BJ (cell line): ENCODE measurements around the gene PPP2R5C. TPM values are rescaled to one million over a fixed set of nuclear protein-coding genes. Genes with fewer than 3 reads are reported as not detected.

Experiments
- CTCF ChIA-PET: fragments of 350-600 bp; formaldehyde crosslinking; extraction: SDS; loops from one replicate; lab custom pipeline; 2021; ENCODE audit warnings: antibody characterized with exemption, inconsistent platforms; lab: Yijun Ruan, JAX
- POLR2A ChIA-PET: fragments of 300-600 bp; sonication (Branson Sonifier 250); formaldehyde crosslinking; extraction: SDS; loops from one replicate; lab custom pipeline; 2021; ENCODE audit warnings: antibody characterized with exemption; lab: Charles Lee
- DNase-seq: peaks from one replicate; pipeline ENCODE4 v3.0.0-alpha.2; 2011; ENCODE audit warnings: low read depth
- H3K27me3 ChIP-seq: 2 replicates; pipeline ENCODE4 v1.6.0; 2011; ENCODE audit warnings: low read length; ENCODE audit not compliant: control insufficient read depth, insufficient read depth
- H3K36me3 ChIP-seq: 2 replicates; pipeline ENCODE4 v1.5.1; 2011; ENCODE audit warnings: low read length; ENCODE audit not compliant: control insufficient read depth, insufficient read depth
- H3K4me3 ChIP-seq: 2 replicates; pipeline ENCODE4 v1.5.1; 2011; ENCODE audit warnings: low read depth, mild to moderate bottlenecking, control low read depth, low read length
- CTCF ChIP-seq: IDR thresholded peaks from 2 replicates; pipeline ENCODE4 v1.5.1; 2011; ENCODE audit warnings: low read depth, mild to moderate bottlenecking, control low read depth, inconsistent platforms, low read length, moderate library complexity; ENCODE audit not compliant: insufficient read depth
- polyA plus RNA-seq: library from polyadenylated mRNA; depleted of rRNA; stranded (reverse); fragments of >200 nt; gene quantifications from 2 replicates; pipeline ENCODE4 v1.2.3, GENCODE V29; 2011

PPP2R5C gene
- polyA plus RNA-seq, 1 experiment, result 55.8 TPM

GRCh38 chr14:101833045-101833444, 71.5 kb downstream of the PPP2R5C start:
- ChIA-PET CTCF (interaction anchor here (1.2 to 1.3 kb wide), 2 partner anchors 9 to 62 kb away, joined by 3 read pairs; no protein-coding TSS in a partner anchor), POLR2A (no interaction called here)
- Histone ChIP-seq H3K27me3 (no peaks in the 10 kb centered on the region), H3K4me3 (no peak overlapping the region), H3K36me3 (peaks cover 2% of the 10 kb centered on the region; the same call in 1 of the 2 replicates)
- TF ChIP-seq CTCF, result no peak
- DNase-seq, result no peak

GRCh38 chr14:101834397-101834796, 72.9 kb downstream of the PPP2R5C start:
- POLR2A ChIA-PET, result no interaction called here
- TF ChIP-seq CTCF, result no peak
- CTCF ChIA-PET, result no interaction called here
- Histone ChIP-seq H3K36me3 (peaks cover 2% of the 10 kb centered on the region; the same call in 1 of the 2 replicates), H3K27me3 (no peaks in the 10 kb centered on the region), H3K4me3 (no peak overlapping the region)
- no peak for DNase-seq

DNA sequence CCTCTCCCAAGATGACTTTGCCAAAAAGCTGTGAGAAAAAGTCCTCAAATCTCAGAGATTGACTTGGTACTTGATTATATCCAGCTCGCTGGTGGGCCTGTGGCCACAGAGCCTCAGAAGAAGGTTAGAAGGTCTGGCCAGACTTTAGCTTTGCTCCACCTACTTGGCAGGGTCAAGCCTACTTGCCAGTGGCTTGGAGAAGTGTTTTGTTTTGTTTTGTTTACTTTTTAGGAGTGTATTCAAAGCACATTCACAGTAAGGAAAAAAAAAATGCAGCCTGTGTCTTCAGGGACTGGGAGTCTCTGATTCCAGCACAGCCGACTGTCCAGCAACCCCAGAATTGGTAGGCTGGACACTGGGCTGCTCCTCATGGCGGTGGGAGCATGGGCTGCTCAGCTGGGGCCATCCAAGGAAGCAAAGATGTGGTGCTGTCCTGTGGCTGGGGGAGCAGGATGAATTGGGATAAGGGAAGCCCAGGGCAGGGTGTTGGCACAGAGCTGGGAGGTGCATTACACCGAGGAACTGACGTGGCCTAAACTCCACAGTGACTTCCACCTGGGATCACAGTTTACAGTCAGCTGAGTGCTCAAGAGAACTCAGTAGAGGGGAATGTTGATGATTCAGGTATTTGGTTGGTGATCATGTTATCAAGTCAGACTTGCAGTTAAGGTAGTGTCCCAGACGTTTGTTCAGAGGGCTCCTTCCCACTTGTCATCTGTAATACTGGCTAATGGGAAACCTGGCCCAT, 73.5 kb downstream of the PPP2R5C start:
- CTCF ChIA-PET, result no interaction called here
- no peak for DNase-seq
- no peaks in the 10 kb centered on the region for H3K27me3 ChIP-seq
- POLR2A ChIA-PET, result no interaction called here
- H3K4me3 ChIP-seq, result no peak overlapping the region
- TF ChIP-seq CTCF, result no peak
- H3K36me3 ChIP-seq, result peaks cover 2% of the 10 kb centered on the region; the same call in 1 of the 2 replicates

GRCh38 chr14:101835566-101835965, 74.1 kb downstream of the PPP2R5C start:
- TF ChIP-seq CTCF, result no peak
- Histone ChIP-seq H3K36me3 (peaks cover 2% of the 10 kb centered on the region; the same call in 1 of the 2 replicates), H3K27me3 (no peaks in the 10 kb centered on the region), H3K4me3 (no peak overlapping the region)
- ChIA-PET POLR2A (no interaction called here), CTCF (no interaction called here)
- no peak for DNase-seq

DNA sequence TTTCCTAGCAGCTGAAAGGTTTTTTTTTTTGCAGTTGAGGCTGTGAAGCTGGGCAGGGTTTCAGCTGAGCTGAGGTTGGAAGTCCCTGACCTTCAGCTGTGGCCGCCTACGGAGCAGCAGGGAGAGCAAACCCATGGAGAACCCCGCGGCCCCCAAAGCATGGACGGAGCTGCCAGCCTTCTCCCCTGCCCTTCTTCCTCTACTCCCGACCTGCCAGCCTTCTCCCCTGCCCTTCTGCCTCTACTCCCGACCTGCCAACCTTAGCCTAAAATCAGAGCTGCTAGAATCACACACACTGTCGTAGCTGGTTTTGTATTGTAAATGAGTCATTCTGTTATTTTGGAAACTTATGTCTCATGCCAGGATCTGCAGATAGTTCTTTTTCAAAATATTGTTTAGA, 74.6 kb downstream of the PPP2R5C start:
- H3K4me3 ChIP-seq, result no peak overlapping the region; the same call in 1 of the 2 replicates
- DNase-seq, result no peak
- ChIA-PET POLR2A (interaction anchor here (0.7 to 0.8 kb wide), 2 partner anchors 12 to 20 kb away, joined by 3 read pairs; no protein-coding TSS in a partner anchor), CTCF (interaction anchor here (0.6 to 0.7 kb wide), 3 partner anchors 65 to 470 kb away, joined by 3 read pairs; no protein-coding TSS in a partner anchor)
- H3K36me3 ChIP-seq, result no peaks in the 10 kb centered on the region; the same call in 1 of the 2 replicates
- TF ChIP-seq CTCF, result no peak
- H3K27me3 ChIP-seq, result no peaks in the 10 kb centered on the region
